GM12891 (cell line): ENCODE data around the gene NACC2.

Source experiments
- PAX5 ChIP-seq: IDR thresholded peaks from 2 replicates; pipeline ENCODE4 v1.6.1; 2011; ENCODE audit warnings: low read length, moderate library complexity, mild to moderate bottlenecking; ENCODE audit not compliant: insufficient read depth, severe bottlenecking
- POLR2A ChIP-seq: IDR thresholded peaks from 2 replicates; pipeline ENCODE4 v1.6.1; 2011; ENCODE audit warnings: low read depth, low read length, control low read depth
- POLR2AphosphoS5 ChIP-seq: IDR thresholded peaks from 2 replicates; pipeline ENCODE4 v1.6.1; 2011; ENCODE audit warnings: low read depth, low read length, control low read depth
- SPI1 ChIP-seq: IDR thresholded peaks from 2 replicates; pipeline ENCODE4 v1.6.1; 2011; ENCODE audit warnings: low read depth, low read length, control low read depth
- TAF1 ChIP-seq: IDR thresholded peaks from 2 replicates; pipeline ENCODE4 v1.6.1; 2011; ENCODE audit warnings: low read depth, low read length, control low read depth

DNA sequence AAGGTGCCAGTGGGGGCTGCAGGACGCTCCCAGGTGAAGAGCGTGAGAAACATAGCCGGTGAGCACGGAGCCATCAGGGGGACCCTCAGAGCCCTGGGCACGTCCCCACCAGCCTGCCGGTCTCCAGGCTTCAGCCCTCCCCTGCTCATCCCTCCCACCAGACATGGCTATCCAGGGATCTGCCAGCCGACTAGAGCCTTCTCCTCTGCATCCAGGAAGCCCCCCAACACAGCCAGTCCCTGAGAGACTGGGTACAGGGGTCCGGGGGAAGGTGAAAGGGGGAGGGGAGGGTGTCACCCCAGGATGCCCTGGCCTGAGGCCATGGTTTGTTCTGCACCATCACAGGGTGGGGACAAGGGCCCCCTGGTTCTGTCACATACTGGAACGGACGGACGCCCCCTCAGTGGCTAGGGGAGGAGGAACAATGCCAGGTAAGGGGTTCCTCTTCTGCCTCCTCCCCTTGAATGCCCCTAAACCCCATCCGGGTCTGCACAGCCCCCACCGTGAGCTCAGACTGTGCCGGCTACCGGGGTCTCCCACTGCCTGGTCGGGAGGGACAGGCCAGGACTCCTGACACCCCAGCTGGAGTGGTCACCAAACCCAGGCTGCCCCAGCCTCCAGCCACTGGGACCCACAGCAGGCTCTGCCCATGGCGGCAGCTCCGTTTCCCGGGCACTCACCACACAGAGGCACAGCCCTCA, 34.3 kb downstream of the NACC2 start:
- no peak for TF ChIP-seq POLR2A
- no peak for TF ChIP-seq PAX5
- no peak for TF ChIP-seq SPI1
- no peak for TF ChIP-seq POLR2AphosphoS5
- TF ChIP-seq TAF1, result no peak
